Measurements from ENCODE around the gene WRAP73.

WRAP73 gene

GRCh38 chr1:3681898-3682806, 32.2 kb upstream of the WRAP73 start:
- DNase-seq (ENCODE audit: low spot score) = no peak

GRCh38 chr1:3681231-3681897, 31.5 kb upstream of the WRAP73 start:
- no peak for DNase-seq (ENCODE audit: low spot score)

- DNase-seq (ENCODE audit: low spot score) = peak; percentile 36
Observed at GRCh38 chr1:3680488-3681230, 30.8 kb upstream of the WRAP73 start.

- DNase-seq (ENCODE audit: low spot score) = no peak
Observed at GRCh38 chr1:3679799-3680453, 30.0 kb upstream of the WRAP73 start.

- DNase-seq (ENCODE audit: low spot score) = peak; percentile 39
Observed at GRCh38 chr1:3679098-3679555, 29.2 kb upstream of the WRAP73 start.

- DNase-seq (ENCODE audit: low spot score) = peak; percentile 59
Observed at GRCh38 chr1:3678361-3679097, 28.6 kb upstream of the WRAP73 start.

- no peak for DNase-seq (ENCODE audit: low spot score)
Observed at GRCh38 chr1:3677484-3677883, 27.6 kb upstream of the WRAP73 start.

- no peak for DNase-seq (ENCODE audit: low spot score)
Observed at GRCh38 chr1:3676581-3677470, 26.9 kb upstream of the WRAP73 start.

GRCh38 chr1:3675436-3675835, 25.5 kb upstream of the WRAP73 start:
- no peak for DNase-seq (ENCODE audit: low spot score)

- DNase-seq (ENCODE audit: low spot score) = no peak
Observed at GRCh38 chr1:3674100-3675094, 24.5 kb upstream of the WRAP73 start.

- DNase-seq (ENCODE audit: low spot score) = no peak
Observed at GRCh38 chr1:3673381-3674099, 23.6 kb upstream of the WRAP73 start.

- no peak for DNase-seq (ENCODE audit: low spot score)
Observed at GRCh38 chr1:3672971-3673361, 23.1 kb upstream of the WRAP73 start.

- no peak for DNase-seq (ENCODE audit: low spot score)
Observed at GRCh38 chr1:3672231-3672970, 22.5 kb upstream of the WRAP73 start.

- no peak for DNase-seq (ENCODE audit: low spot score)
Observed at GRCh38 chr1:3671371-3672180, 21.7 kb upstream of the WRAP73 start.

- no peak for DNase-seq (ENCODE audit: low spot score)
Observed at GRCh38 chr1:3670823-3671265, 20.9 kb upstream of the WRAP73 start.

GRCh38 chr1:3669971-3670431, 20.1 kb upstream of the WRAP73 start:
- no peak for DNase-seq (ENCODE audit: low spot score)

- DNase-seq (ENCODE audit: low spot score) = no peak
Observed at GRCh38 chr1:3669421-3669821, 19.5 kb upstream of the WRAP73 start.
